IMR-90 (cell line): ENCODE results near the gene MRC2.

Experiments
- BHLHE40 ChIP-seq: fragments of 150-350 bp; IDR thresholded peaks from 2 replicates; pipeline ENCODE4 v1.6.1; 2016; ENCODE audit warnings: mild to moderate bottlenecking, low read depth, low read length
- CEBPB ChIP-seq: IDR thresholded peaks from 2 replicates; pipeline ENCODE4 v1.6.1; 2012; ENCODE audit warnings: low read depth, low read length, improper control_type of control experiment
- CTCF ChIP-seq: conservative IDR thresholded peaks from 2 replicates; pipeline ENCODE4 v1.5.1; 2012; ENCODE audit warnings: mild to moderate bottlenecking, low read depth, low read length, improper control_type of control experiment
- ELK1 ChIP-seq: fragments of 150-350 bp; IDR thresholded peaks from 2 replicates; pipeline ENCODE4 v1.6.1; 2016; ENCODE audit warnings: low read depth, mild to moderate bottlenecking, low read length, moderate library complexity, borderline replicate concordance
- MAFK ChIP-seq: IDR thresholded peaks from 2 replicates; pipeline ENCODE4 v1.6.1; 2012; ENCODE audit warnings: low read depth, low read length, improper control_type of control experiment
- MAZ ChIP-seq: IDR thresholded peaks from 2 replicates; pipeline ENCODE4 v1.6.1; 2012; ENCODE audit warnings: low read depth, mild to moderate bottlenecking, low read length, improper control_type of control experiment, moderate library complexity, borderline replicate concordance
- POLR2A ChIP-seq: IDR thresholded peaks from 2 replicates; pipeline ENCODE4 v1.6.1; 2012; ENCODE audit warnings: mild to moderate bottlenecking, low read depth, low read length
- SMC3 ChIP-seq: fragments of 150-350 bp; IDR thresholded peaks from 2 replicates; pipeline ENCODE4 v1.6.1; 2016; ENCODE audit warnings: low read depth, mild to moderate bottlenecking, antibody characterized with exemption, low read length, moderate library complexity
- USF2 ChIP-seq: fragments of 150-350 bp; IDR thresholded peaks from 2 replicates; pipeline ENCODE4 v1.6.1; 2017; ENCODE audit warnings: mild to moderate bottlenecking, antibody characterized with exemption, low read length, low read depth

DNA sequence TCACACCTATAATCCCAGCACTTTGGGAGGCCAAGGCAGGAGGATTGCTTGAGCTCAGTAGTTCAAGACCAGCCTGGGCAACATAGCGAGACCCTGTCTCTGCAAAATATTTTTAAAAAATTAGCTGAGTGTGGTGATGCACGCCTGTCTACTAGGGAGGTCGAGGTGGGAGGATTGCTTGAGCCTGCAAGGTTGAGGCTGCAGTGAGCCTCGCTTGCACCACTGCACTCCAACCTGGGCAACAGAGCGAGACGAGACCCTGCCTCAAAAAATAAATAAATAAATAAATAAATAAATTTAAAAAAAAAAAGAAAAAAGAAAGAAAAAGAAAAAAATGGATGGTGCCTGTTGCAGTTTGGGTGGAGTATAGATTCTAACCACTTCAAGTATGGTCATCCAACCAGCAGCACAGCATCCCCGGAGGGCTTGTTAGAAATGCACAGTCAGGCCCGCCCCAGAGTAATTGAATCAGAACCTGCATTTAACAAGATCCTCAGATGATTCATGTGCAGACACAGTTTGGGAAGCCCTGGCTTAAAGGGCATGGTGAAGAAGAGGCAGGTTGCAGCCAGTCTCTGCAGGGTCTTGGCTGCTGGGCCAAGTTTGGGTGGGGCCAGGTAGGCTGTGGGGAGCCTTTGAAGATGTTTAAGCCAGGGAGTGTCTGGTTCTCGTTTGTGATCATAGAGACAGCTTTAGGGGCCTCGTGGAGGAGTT, 40.8 kb downstream of the MRC2 start:
- TF ChIP-seq CTCF, result no peak
- TF ChIP-seq ELK1, result no peak
- TF ChIP-seq SMC3, result no peak
- TF ChIP-seq BHLHE40, result no peak
- TF ChIP-seq MAZ, result no peak
- no peak for TF ChIP-seq MAFK
- no peak for TF ChIP-seq POLR2A
- TF ChIP-seq USF2, result no peak
- TF ChIP-seq CEBPB, result no peak
